ENCODE results near the gene PTPRK.

GRCh38 chr6:128238225-128238624, 282.2 kb downstream of the PTPRK start:
- TF ChIP-seq CTCF (IDR thresholded peaks at IDR 0.05) (no peak), POLR2AphosphoS5 (IDR thresholded peaks at IDR 0.05) (no peak)

Data from suprapubic skin (tissue), 3 donors.